ENCODE results near the gene DDRGK1. TPM values are rescaled to one million over a fixed set of nuclear protein-coding genes. Genes with fewer than 3 reads are reported as not detected.
A peak's percentile ranks its signal among the peaks of the same experiment; 100 is the strongest.

The DDRGK1 gene
- total RNA-seq, 1 donor from 2014 or later: 59.3 TPM

DNA sequence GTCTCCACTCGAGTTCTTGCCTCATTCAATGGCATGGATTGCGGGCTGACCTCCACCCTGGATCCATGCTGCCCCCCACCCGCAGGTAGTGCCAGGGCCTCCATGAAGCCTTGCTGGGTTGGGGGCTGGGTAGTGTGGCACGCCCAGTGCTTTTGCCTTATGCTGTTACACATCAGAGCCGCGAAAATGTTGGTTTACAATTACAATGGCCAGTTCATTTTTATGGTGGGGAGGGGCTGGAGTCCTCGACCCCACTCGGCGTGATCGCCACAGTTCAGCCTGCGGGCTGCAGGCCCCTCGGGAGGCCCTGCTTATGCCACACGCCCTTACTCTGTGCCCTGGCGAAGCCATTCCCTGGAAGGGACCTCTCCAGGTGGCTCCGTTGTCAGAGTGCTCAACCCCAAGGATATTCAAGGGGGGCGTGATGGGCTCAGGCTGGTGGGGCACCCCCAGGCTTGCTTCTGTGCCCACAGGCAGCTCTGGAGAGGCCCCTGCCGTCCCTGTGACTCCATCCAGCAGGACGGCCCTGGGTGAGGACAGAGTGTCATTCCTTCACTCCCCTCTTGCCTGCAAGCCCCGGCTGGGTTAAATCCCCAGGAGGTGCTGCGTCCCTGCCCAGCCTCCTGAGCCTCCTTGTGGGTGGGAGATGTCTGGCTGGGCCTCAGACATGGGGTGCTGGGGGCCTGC lies 19.7 kb upstream of the DDRGK1 start:
- peaks cover 2% of the 10 kb centered on the region for H3K27me3 Mint-ChIP-seq (ENCODE audit: unreplicated experiment)
- peaks cover 3% of the 10 kb centered on the region for H3K4me1 Mint-ChIP-seq (ENCODE audit: low read depth, unreplicated experiment)
- H3K4me3 Mint-ChIP-seq (ENCODE audit: unreplicated experiment): no peak overlapping the region
- TF ChIP-seq, protein P1, sequence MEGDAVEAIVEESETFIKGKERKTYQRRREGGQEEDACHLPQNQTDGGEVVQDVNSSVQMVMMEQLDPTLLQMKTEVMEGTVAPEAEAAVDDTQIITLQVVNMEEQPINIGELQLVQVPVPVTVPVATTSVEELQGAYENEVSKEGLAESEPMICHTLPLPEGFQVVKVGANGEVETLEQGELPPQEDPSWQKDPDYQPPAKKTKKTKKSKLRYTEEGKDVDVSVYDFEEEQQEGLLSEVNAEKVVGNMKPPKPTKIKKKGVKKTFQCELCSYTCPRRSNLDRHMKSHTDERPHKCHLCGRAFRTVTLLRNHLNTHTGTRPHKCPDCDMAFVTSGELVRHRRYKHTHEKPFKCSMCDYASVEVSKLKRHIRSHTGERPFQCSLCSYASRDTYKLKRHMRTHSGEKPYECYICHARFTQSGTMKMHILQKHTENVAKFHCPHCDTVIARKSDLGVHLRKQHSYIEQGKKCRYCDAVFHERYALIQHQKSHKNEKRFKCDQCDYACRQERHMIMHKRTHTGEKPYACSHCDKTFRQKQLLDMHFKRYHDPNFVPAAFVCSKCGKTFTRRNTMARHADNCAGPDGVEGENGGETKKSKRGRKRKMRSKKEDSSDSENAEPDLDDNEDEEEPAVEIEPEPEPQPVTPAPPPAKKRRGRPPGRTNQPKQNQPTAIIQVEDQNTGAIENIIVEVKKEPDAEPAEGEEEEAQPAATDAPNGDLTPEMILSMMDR (IDR thresholded peaks at IDR 0.05; ENCODE audit: partially characterized antibody, unreplicated experiment): no peak
- H3K27ac Mint-ChIP-seq (ENCODE audit: unreplicated experiment): no peak overlapping the region
- DNase-seq: no peak
- H3K9me3 Mint-ChIP-seq (ENCODE audit: unreplicated experiment): peaks cover 8% of the 10 kb centered on the region
- H3K36me3 Mint-ChIP-seq (ENCODE audit: unreplicated experiment): no peaks in the 10 kb centered on the region

DNA sequence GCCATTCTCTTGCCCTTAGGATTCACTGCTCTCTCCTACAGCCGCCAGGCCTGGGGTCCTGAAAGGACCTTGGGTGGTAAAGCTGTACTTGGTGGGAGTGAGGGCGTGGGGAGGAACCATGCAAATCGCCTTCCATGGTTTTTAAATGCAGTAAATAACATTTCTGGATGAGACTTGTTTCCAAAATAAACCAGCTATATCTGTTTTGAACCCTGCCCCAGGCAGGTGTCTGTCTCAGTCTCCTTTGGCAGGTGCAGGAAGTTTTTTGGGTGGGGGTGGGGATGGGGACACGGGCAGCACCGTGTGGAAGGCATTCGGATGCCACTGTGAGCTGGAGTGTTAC lies 19.1 kb upstream of the DDRGK1 start:
- Mint-ChIP-seq H3K4me1 (ENCODE audit: low read depth, unreplicated experiment) (peaks cover 3% of the 10 kb centered on the region), H3K27ac (ENCODE audit: unreplicated experiment) (no peak overlapping the region), H3K9me3 (ENCODE audit: unreplicated experiment) (peaks cover 8% of the 10 kb centered on the region), H3K4me3 (ENCODE audit: unreplicated experiment) (no peak overlapping the region), H3K36me3 (ENCODE audit: unreplicated experiment) (no peaks in the 10 kb centered on the region), H3K27me3 (ENCODE audit: unreplicated experiment) (peaks cover 2% of the 10 kb centered on the region)
- TF ChIP-seq, protein P1 (IDR thresholded peaks at IDR 0.05; ENCODE audit: partially characterized antibody, unreplicated experiment): no peak
- no peak for DNase-seq

DNA sequence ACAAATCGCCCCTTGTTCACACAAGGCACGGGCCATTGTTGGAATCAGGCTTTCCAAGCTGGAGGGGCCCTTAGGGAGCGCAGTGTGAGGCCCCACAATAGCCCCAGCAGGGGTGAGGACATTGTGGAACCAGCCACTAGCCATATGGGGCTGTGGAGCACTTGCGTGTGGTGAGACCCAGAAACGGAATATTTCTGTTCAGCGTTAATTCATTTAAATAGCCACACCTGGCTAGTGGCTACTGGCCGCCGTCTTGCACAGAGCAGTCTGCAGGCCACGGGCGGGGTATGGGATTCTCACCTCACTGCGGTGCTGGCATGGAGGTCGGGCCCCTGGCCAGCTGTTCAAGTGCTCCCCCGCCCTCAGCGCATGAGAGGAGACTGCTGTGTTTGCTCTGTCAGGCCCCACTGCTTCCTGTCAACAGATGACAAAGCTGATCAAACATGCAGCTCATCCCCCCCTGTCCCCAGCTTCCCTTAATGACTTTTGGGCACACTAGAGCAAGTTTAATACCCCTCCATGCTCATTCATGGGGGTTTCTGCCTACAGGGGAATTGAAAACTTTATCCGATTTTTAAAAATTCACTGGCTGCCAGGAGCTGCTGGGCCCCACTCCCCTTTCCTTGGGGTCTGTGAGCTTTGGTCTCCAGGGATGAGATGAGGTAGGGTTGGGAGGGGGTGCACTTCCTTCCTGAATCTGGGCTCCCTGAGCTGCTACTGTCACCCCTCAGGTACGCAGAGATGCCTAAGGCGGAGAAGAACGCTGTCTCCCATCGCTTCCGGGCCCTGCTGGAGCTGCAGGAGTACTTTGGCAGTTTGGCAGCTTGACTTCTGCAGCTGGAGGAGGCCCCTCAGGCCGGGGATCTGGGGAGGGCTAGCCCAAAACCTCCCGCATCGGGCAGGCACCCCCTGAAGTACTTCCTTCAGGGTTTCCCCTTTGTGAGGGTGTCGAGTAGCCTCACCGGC lies 18.4 kb upstream of the DDRGK1 start:
- Mint-ChIP-seq H3K27ac (ENCODE audit: unreplicated experiment) (peak overlapping the region; percentile 48), H3K4me1 (ENCODE audit: low read depth, unreplicated experiment) (peaks cover 3% of the 10 kb centered on the region), H3K36me3 (ENCODE audit: unreplicated experiment) (no peaks in the 10 kb centered on the region), H3K9me3 (ENCODE audit: unreplicated experiment) (peaks cover 8% of the 10 kb centered on the region), H3K27me3 (ENCODE audit: unreplicated experiment) (peaks cover 2% of the 10 kb centered on the region), H3K4me3 (ENCODE audit: unreplicated experiment) (no peak overlapping the region)
- peak; percentile 35 for DNase-seq
- TF ChIP-seq, protein P1 (IDR thresholded peaks at IDR 0.05; ENCODE audit: partially characterized antibody, unreplicated experiment): no peak

DNA sequence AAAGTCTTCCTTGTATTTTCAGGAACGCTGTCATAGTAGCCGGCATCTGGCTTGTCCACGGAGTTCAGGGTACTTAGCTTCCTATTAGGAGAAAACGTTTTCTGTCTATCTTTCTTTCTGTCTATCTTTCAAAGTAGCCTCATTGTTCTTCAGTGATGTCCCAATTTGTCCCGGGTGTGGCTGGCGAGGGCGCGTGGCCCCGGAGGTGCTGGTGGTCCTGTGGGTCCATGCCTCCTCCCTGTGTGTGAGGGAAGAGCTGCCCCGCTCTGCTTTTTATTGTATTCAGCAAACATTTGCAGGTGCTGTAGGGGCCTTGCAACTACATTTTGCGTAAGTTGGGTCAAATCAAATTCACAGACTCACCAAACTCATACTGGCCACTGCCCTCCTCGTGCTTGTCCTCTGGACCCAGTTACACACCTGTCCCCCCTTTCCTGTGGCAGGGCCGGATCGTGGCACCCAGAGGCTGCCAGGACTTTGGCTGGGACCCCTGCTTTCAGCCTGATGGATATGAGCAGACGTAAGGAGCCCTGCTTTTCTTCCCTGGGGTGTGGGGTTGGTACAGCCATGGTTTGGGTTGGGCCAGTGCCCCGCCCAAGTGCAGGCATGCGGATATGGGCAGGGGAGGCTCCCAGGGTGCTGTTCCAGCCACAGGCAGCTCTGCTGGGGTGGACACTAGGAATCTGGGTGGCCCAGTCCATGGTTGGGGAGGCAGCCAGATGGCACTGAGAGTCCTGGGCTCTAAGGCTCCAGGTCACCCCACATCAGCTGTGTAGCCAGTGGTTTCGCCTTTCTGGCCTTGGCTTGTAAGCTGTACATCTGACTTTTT lies 17.1 kb upstream of the DDRGK1 start:
- H3K4me3 Mint-ChIP-seq (ENCODE audit: unreplicated experiment): no peak overlapping the region
- H3K27me3 Mint-ChIP-seq (ENCODE audit: unreplicated experiment): no peaks in the 10 kb centered on the region
- TF ChIP-seq, protein P1 (IDR thresholded peaks at IDR 0.05; ENCODE audit: partially characterized antibody, unreplicated experiment): no peak
- H3K9me3 Mint-ChIP-seq (ENCODE audit: unreplicated experiment): peaks cover 3% of the 10 kb centered on the region
- no peak for DNase-seq
- H3K27ac Mint-ChIP-seq (ENCODE audit: unreplicated experiment): no peak overlapping the region
- no peaks in the 10 kb centered on the region for H3K36me3 Mint-ChIP-seq (ENCODE audit: unreplicated experiment)
- peaks cover 3% of the 10 kb centered on the region for H3K4me1 Mint-ChIP-seq (ENCODE audit: low read depth, unreplicated experiment)
